HUES48 (cell line): ENCODE results near the gene CDK5RAP1.

Experiments used
- H3K27ac ChIP-seq: one replicate; pipeline ENCODE4 v1.7.0; 2013; ENCODE audit warnings: low read depth, low read length, inconsistent platforms
- H3K27me3 ChIP-seq: 2 replicates; pipeline ENCODE4 v1.6.1; 2013; ENCODE audit warnings: mild to moderate bottlenecking, low read length; ENCODE audit not compliant: control insufficient read depth, insufficient read depth
- H3K36me3 ChIP-seq: 2 replicates; pipeline ENCODE4 v1.6.1; 2013; ENCODE audit warnings: low read length; ENCODE audit not compliant: control insufficient read depth, insufficient read depth
- H3K4me1 ChIP-seq: 2 replicates; pipeline ENCODE4 v1.6.1; 2013; ENCODE audit warnings: mild to moderate bottlenecking, low read length; ENCODE audit not compliant: control insufficient read depth, insufficient read depth
- H3K4me3 ChIP-seq: 2 replicates; pipeline ENCODE4 v1.5.1; 2013; ENCODE audit warnings: mild to moderate bottlenecking, low read depth, low read length
- H3K9ac ChIP-seq: 2 replicates; pipeline ENCODE4 v1.6.1; 2013; ENCODE audit warnings: mild to moderate bottlenecking, low read depth, low read length, moderate library complexity
- H3K9me3 ChIP-seq: 2 replicates; pipeline ENCODE4 v1.6.1; 2013; ENCODE audit warnings: low read length; ENCODE audit not compliant: control insufficient read depth, insufficient read depth

Gene CDK5RAP1

DNA sequence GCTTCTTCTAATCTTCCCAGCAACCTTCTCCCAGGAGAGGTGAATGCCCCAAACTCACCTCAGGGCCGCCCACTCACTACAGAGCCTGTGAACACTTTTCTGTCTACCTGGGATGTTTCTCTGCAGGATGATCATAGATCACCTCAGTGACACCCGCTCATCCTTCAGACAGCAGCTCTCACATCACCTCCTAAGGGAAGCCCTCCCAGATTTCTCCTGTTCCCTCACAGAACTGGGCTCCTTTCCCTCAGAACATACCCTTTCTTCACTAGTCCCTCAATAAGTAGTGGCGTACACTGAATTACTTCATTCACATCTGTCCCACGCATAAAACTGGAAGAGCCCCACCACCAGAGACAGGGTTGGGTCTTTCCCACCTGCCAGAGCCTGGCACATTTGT is 57.8 kb downstream of the CDK5RAP1 start:
- Histone ChIP-seq H3K4me1 (peaks cover 8% of the 10 kb centered on the region), H3K27ac (no peak overlapping the region), H3K9ac (no peak overlapping the region), H3K27me3 (no peaks in the 10 kb centered on the region), H3K36me3 (no peaks in the 10 kb centered on the region), H3K9me3 (no peaks in the 10 kb centered on the region), H3K4me3 (no peak overlapping the region)

DNA sequence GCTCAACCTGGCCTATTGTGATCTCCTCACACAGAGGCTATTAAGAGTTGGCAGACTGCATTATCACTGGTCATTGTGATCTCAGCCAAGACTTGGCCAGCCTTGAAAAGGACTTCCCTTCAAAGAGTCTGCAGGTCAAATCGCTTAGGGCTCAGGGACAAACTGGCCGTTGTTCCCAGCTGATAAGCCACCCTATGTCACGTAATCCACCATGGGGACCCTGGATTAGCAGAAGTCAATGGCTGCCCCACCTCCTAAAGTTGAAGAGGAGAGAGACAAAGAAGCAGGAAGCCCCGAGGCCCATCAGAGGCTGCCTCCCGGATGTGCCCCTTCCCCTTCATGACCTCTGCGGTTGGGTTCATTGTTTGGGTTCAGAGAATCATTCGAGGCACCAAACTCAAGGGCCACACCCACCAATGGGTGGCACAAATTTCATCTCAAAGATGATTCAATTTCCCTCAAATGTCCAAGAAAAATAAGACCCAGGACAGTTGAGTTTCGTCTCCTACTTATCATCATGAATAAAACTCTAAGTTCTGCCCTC is 61.7 kb downstream of the CDK5RAP1 start:
- Histone ChIP-seq H3K9ac (no peak overlapping the region), H3K27ac (no peak overlapping the region), H3K27me3 (no peaks in the 10 kb centered on the region), H3K9me3 (no peaks in the 10 kb centered on the region), H3K4me1 (no peaks in the 10 kb centered on the region), H3K36me3 (no peaks in the 10 kb centered on the region), H3K4me3 (no peak overlapping the region)

DNA sequence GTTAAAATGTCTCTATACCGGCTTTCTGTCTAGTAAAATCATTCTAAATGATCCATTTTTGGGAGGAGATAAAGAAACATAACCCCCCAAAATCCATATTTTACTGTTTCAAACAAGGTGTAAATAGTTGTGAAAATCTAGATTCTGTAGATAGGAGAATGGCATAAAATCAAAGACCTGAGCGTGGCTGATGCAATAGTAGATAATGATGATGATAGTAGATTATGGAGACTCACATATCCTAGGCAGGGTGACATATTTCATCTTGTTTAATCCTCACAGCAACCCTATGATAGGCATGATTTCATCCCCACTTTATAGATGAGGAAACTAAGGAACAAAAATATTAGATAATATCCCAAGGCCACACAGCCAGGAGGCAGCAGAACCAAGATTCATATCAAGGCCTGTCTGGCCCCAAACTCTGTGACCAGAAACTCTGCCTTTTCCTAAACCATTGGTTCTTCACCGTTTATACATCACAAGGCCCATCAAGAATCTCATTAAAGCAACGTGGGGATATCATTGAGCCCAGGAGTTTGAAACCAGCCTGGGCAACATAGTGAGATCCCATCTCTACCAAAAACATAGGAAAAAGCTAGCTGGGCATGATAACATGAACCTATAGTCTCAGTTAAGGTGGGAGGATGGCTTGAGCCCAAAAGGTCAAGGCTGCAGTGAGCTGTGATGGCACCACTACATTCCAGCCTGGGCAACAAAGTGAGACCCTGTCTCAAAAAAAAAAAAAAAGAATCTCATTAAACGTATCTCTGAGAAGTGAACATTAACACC is 62.7 kb downstream of the CDK5RAP1 start:
- no peak overlapping the region for H3K4me3 ChIP-seq
- no peak overlapping the region for H3K9ac ChIP-seq
- no peaks in the 10 kb centered on the region for H3K27me3 ChIP-seq
- H3K4me1 ChIP-seq = no peaks in the 10 kb centered on the region
- no peaks in the 10 kb centered on the region for H3K36me3 ChIP-seq
- H3K9me3 ChIP-seq = no peaks in the 10 kb centered on the region
- H3K27ac ChIP-seq = no peak overlapping the region

DNA sequence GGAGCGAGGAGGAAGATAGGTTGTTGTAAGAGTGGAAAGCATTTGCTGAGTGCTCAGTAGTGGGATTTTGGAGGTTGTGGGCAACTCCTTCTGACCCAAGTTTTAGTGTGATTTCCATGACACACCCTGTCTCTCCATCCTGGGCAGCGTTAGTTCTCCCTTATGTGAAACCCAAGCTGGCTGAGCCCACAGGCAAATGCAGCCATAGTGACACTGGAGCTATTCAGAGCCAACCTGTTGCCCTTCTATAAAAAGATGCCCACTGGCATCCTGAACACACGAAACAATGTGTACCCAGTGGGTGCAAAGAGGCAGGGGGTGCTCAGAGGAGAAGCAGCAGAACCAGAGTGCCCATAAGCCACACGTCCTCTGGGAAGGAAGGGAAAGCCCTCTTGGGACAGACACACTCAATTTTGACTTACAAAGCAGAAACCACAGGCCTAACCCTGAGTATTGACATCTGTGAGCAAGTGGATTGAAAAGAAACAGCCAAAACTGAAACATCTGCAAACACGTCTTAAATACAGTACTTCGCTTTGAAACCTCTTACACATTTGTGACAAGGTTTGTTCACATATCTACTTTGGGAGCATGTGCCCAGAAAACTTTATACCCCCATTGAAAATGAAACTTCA is 63.7 kb downstream of the CDK5RAP1 start:
- H3K9me3 ChIP-seq = no peaks in the 10 kb centered on the region
- no peaks in the 10 kb centered on the region for H3K36me3 ChIP-seq
- no peak overlapping the region for H3K9ac ChIP-seq
- no peaks in the 10 kb centered on the region for H3K4me1 ChIP-seq
- H3K27ac ChIP-seq = no peak overlapping the region
- no peaks in the 10 kb centered on the region for H3K27me3 ChIP-seq
- H3K4me3 ChIP-seq = no peak overlapping the region

DNA sequence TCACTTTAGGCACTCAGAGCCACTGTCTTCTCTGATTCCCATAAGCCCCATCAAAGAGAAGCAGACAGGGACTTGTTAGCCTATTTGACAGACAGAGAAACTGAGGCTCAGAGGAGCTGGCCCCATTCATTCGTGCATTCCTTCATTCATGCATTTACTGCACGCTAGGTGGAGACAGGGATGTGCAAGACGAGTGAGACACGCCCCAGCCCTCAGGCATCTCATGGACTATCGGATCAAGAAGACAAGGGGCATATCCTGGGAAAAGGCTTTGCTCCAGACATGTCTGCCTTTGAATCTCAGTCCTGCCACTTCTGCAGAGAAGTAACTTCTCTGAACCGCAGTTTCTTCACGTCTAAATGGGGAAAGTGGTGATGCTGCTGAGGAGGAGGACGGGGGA is 64.2 kb downstream of the CDK5RAP1 start:
- Histone ChIP-seq H3K4me3 (no peak overlapping the region), H3K27ac (no peak overlapping the region), H3K9me3 (no peaks in the 10 kb centered on the region), H3K36me3 (no peaks in the 10 kb centered on the region), H3K4me1 (no peaks in the 10 kb centered on the region), H3K9ac (no peak overlapping the region), H3K27me3 (no peaks in the 10 kb centered on the region)

DNA sequence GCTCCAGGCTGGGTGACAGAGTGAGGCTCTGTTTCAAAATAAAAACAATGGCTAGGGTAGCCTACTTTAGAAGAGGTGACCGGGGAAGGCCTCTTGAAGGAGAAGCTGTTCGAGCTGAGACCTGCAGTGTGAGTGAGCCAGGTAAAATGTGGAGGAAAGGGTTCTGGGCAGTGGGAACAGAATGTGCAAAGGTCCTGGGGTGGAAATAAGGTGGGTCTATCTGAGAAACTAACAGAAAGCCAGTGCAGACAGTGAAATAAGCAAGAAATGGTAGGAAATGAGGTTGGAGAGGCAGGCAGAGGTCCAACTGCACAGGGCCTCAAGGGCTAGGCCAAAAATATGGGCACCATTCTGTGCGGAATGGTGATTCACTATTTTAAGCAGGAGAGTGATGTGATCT is 64.9 kb downstream of the CDK5RAP1 start:
- H3K9ac ChIP-seq = no peak overlapping the region

DNA sequence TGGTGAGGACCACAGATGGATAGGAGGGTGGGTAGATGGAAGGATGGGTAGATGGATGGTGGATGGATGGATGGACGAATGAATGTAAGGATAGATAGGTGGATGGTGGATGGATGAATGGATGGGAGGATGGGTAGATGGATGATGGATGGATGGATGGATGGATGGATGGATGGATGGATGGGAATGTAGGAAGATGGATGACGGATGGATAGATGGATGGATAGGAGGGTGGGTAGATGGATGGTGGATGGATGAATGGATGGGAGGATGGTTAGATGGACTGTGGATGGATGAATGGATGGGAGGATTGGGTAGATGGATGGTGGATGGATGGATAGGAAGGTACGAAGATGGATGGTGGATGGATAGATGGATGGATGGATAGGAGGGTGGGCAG is 67.2 kb downstream of the CDK5RAP1 start:
- no peaks in the 10 kb centered on the region for H3K4me1 ChIP-seq
- no peaks in the 10 kb centered on the region for H3K27me3 ChIP-seq
- no peak overlapping the region for H3K27ac ChIP-seq
- no peaks in the 10 kb centered on the region for H3K36me3 ChIP-seq
- no peak overlapping the region for H3K4me3 ChIP-seq
- no peak overlapping the region for H3K9ac ChIP-seq
- no peaks in the 10 kb centered on the region for H3K9me3 ChIP-seq

More for the DNA sequence above, 64.9 kb downstream of the CDK5RAP1 start:
- Histone ChIP-seq H3K27me3 (no peaks in the 10 kb centered on the region), H3K27ac (no peak overlapping the region), H3K36me3 (no peaks in the 10 kb centered on the region), H3K4me3 (no peak overlapping the region), H3K9me3 (no peaks in the 10 kb centered on the region), H3K4me1 (no peaks in the 10 kb centered on the region)

DNA sequence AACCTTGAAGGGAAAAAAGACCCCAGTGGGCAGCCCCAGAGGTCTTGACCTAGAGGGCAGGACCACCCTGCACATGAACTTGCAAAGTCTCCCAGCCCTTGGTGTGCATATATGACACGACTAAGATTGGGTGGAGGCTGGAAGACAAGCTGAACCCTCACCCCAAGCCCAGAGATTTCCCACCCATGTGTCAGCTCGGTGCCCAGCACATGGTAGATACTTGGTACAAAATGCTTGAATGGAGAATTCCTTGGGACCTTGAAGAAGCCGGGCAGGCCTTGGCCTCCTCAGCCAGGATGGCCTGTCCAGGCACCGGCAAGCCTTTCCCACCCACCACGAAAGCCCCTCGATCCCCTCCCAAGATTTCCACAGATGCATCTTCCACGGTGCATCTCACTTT is 67.7 kb downstream of the CDK5RAP1 start:
- no peak overlapping the region for H3K9ac ChIP-seq
- no peaks in the 10 kb centered on the region for H3K36me3 ChIP-seq
- H3K27ac ChIP-seq = no peak overlapping the region
- H3K9me3 ChIP-seq = no peaks in the 10 kb centered on the region
- no peaks in the 10 kb centered on the region for H3K27me3 ChIP-seq
- no peak overlapping the region for H3K4me3 ChIP-seq
- H3K4me1 ChIP-seq = no peaks in the 10 kb centered on the region

DNA sequence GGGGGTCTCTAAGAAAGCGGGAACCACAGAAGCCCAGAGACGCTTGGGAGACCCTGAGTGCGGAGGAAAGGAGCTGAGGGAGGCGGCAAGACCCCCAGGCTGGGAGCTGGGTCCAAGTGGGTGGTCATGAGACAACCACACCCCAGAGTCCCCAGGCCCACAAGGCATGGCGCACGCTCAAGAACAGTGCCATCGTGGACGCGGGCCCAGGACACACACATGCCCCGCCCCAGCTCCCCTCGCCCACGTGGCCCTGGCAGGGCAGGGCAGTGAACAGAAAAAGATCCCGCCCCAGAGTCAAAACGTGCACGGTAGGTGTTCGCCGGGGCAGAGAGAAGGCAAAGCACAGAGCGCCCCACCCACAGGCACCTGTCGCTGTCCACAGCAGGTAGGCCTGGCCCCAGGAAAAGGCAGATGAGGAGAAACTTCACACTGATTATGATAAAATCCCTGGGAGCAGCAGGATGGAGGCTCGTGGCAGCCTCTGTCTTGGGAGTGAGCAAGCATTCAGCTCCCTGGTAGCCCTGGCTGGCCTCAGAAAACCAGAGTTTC is 68.3 kb downstream of the CDK5RAP1 start:
- H3K9ac ChIP-seq = no peak overlapping the region

DNA sequence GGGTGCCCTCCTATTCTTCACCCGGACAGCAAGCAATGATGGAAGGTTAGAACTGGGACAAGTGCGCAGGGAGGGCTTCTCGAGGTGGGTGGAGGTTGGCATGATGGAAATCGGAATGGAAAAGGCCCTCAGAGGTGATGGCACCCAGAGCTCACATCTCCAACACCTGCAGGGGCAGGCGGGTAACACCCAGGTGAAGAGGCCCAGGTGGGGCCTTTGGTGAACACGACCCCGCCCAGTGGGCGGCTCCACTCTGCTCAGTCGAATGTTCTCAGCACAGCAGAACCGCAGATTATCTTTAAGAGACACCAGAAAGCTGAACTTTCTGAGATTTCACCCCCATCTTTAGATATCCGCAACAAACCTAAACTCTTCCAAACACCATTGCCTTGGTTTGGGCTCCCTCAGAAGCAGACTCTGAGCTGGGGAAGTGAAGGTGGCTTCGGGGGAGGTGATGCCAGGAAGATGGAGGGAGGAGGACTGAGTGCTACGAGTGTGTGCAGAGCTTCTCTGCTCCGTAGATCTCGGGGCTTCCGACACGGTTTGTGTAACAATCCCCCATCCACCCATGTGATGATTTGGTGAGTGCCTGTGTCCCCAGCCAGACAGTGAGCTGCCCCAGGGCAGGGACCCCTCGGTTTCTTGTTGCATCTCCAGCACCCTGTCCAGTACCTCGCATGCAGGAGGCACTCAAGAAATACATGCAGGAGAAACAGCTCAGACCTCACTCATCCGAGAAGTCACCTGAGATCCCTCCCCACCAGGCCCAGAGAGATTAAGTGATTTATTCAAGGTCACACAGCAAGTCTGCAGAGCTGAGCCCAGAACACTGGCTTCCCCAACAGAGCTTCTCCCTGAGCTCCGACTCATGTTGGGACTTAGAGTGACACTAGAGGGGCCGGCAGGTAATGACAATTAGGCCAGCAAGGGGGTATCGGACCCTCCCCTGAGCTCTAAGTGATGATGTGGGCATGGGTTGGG is 72.9 kb downstream of the CDK5RAP1 start:
- Histone ChIP-seq H3K4me3 (no peak overlapping the region), H3K9me3 (no peaks in the 10 kb centered on the region), H3K9ac (no peak overlapping the region), H3K36me3 (no peaks in the 10 kb centered on the region), H3K27ac (no peak overlapping the region), H3K27me3 (no peaks in the 10 kb centered on the region), H3K4me1 (no peaks in the 10 kb centered on the region)

More for the DNA sequence above, 68.3 kb downstream of the CDK5RAP1 start:
- Histone ChIP-seq H3K4me1 (no peaks in the 10 kb centered on the region), H3K27me3 (no peaks in the 10 kb centered on the region), H3K27ac (no peak overlapping the region), H3K36me3 (no peaks in the 10 kb centered on the region), H3K9me3 (no peaks in the 10 kb centered on the region), H3K4me3 (no peak overlapping the region)
